Thyroid gland (tissue), 4 donors: ENCODE results near the gene BSN.

Experiments used
- CTCF ChIP-seq, 6 experiments: fragments of 200-600 bp in 3 of 6; fragments of 450-650 bp in 3 of 6; sonication (generic) in 3 of 6; IDR thresholded peaks; one replicate each; pipeline ENCODE4 v1.5.1; 2016 to 2019; ENCODE audit warnings: antibody characterized with exemption in 6 of 6, mild to moderate bottlenecking in 2 of 6, inconsistent platforms in 1 of 6, moderate library complexity in 1 of 6
- POLR2A ChIP-seq, 2 donors: fragments of 450-650 bp; IDR thresholded peaks; one replicate each; pipeline ENCODE4 v1.6.1; 2017; ENCODE audit warnings: antibody characterized with exemption in 2 of 2, mild to moderate bottlenecking in 2 of 2, moderate library complexity in 1 of 2

- TF ChIP-seq CTCF (IDR thresholded peaks at IDR 0.05) = no peak
- TF ChIP-seq POLR2A (IDR thresholded peaks at IDR 0.05) = no peak
Observed at GRCh38 chr3:49662720-49663413, 108.6 kb downstream of the BSN start.
